DND-41 (cell line): ENCODE measurements around the gene PRRX2.

ENCODE experiments used
- ATAC-seq: fragments of 200-7000 bp; cut with Tn5 transposase; 3 replicates; pipeline ENCODE4 v1.9.1; 2021; ENCODE audit warnings: low read depth; ENCODE audit not compliant: insufficient read depth
- DNase-seq: peaks from one replicate; pipeline ENCODE4 v3.0.0-alpha.2; 2020
- H2AFZ ChIP-seq: 2 replicates; pipeline ENCODE4 v1.6.0; 2012; ENCODE audit warnings: low read depth, low read length
- H3K27ac ChIP-seq: 2 replicates; pipeline ENCODE4 v1.5.1; 2012; ENCODE audit warnings: low read length, inconsistent platforms
- H3K27me3 ChIP-seq: fragments of 200-600 bp; sonication (generic); 2 replicates; pipeline ENCODE4 v1.6.0; 2012; ENCODE audit warnings: low read length, mild to moderate bottlenecking, inconsistent platforms; ENCODE audit not compliant: insufficient read depth, poor library complexity
- H3K36me3 ChIP-seq: 2 replicates; pipeline ENCODE4 v1.5.1; 2012; ENCODE audit warnings: low read length, inconsistent platforms; ENCODE audit not compliant: insufficient read depth
- H3K4me1 ChIP-seq: 2 replicates; pipeline ENCODE4 v1.5.1; 2012; ENCODE audit warnings: mild to moderate bottlenecking, low read length; ENCODE audit not compliant: insufficient read depth
- H3K4me2 ChIP-seq: 2 replicates; pipeline ENCODE4 v1.6.0; 2012; ENCODE audit warnings: mild to moderate bottlenecking, moderate library complexity, low read length, inconsistent platforms; ENCODE audit not compliant: insufficient read depth
- H3K4me3 ChIP-seq, 2 experiments: fragments of 200-600 bp in 1 of 2; shearing (Covaris generic) in 1 of 2; 2 replicates each; pipeline ENCODE4 v1.5.1; 2012 to 2016; ENCODE audit warnings: inconsistent platforms in 2 of 2, low read length in 2 of 2, mild to moderate bottlenecking in 2 of 2, low read depth in 1 of 2, moderate library complexity in 1 of 2
- H3K79me2 ChIP-seq: 2 replicates; pipeline ENCODE4 v1.6.0; 2012; ENCODE audit warnings: low read length, inconsistent platforms; ENCODE audit not compliant: insufficient read depth
- H3K9ac ChIP-seq: 2 replicates; pipeline ENCODE4 v1.6.0; 2012; ENCODE audit warnings: low read depth, mild to moderate bottlenecking, inconsistent platforms, low read length, moderate library complexity
- H3K9me3 ChIP-seq: 2 replicates; pipeline ENCODE4 v1.5.1; 2012; ENCODE audit warnings: low read length, moderate library complexity, mild to moderate bottlenecking, inconsistent platforms; ENCODE audit not compliant: insufficient read depth, severe bottlenecking
- H4K20me1 ChIP-seq: 2 replicates; pipeline ENCODE4 v1.6.0; 2012; ENCODE audit warnings: low read length; ENCODE audit not compliant: insufficient read depth
- CTCF ChIP-seq: IDR thresholded peaks from 2 replicates; pipeline ENCODE4 v1.5.1; 2012; ENCODE audit warnings: borderline replicate concordance, low read length, moderate library complexity, mild to moderate bottlenecking; ENCODE audit not compliant: poor library complexity, severe bottlenecking; ENCODE audit errors: extremely low read depth
- EZH2 ChIP-seq: IDR thresholded peaks from 3 replicates; pipeline ENCODE4 v1.6.1; 2012; ENCODE audit warnings: borderline replicate concordance, low read depth, mild to moderate bottlenecking, moderate library complexity, low read length, inconsistent platforms; ENCODE audit not compliant: severe bottlenecking

PRRX2 gene

GRCh38 chr9:129664746-129665388 is 580 bp upstream of the PRRX2 start:
- ATAC-seq (no peak), DNase-seq (no peak)
- no peak for TF ChIP-seq EZH2
- TF ChIP-seq CTCF = no peak
- Histone ChIP-seq H4K20me1 (no peaks in the 10 kb centered on the region), H3K4me1 (no peaks in the 10 kb centered on the region), H3K4me2 (no peak overlapping the region), H3K27ac (no peak overlapping the region), H3K9ac (no peak overlapping the region), H3K36me3 (no peaks in the 10 kb centered on the region), H3K79me2 (no peaks in the 10 kb centered on the region), H3K4me3 (no peak overlapping the region), H3K9me3 (no peaks in the 10 kb centered on the region), H3K27me3 (no peaks in the 10 kb centered on the region), H2AFZ (no peak overlapping the region)

GRCh38 chr9:129665814-129666520 is 520 bp downstream of the PRRX2 start:
- no peaks in the 10 kb centered on the region for H4K20me1 ChIP-seq
- no peak overlapping the region for H3K9ac ChIP-seq
- no peaks in the 10 kb centered on the region for H3K36me3 ChIP-seq
- H3K27ac ChIP-seq = no peak overlapping the region
- TF ChIP-seq CTCF = no peak
- TF ChIP-seq EZH2 = no peak
- DNase-seq (no peak), ATAC-seq (no peak)
- H2AFZ ChIP-seq = no peak overlapping the region
- H3K9me3 ChIP-seq = no peaks in the 10 kb centered on the region
- no peak overlapping the region for H3K4me3 ChIP-seq
- H3K4me1 ChIP-seq = no peaks in the 10 kb centered on the region
- no peak overlapping the region for H3K4me2 ChIP-seq
- no peaks in the 10 kb centered on the region for H3K27me3 ChIP-seq
- H3K79me2 ChIP-seq = no peaks in the 10 kb centered on the region

- no peak overlapping the region for H3K4me3 ChIP-seq
- no peaks in the 10 kb centered on the region for H3K36me3 ChIP-seq
- H4K20me1 ChIP-seq = no peaks in the 10 kb centered on the region
- no peak overlapping the region for H3K27ac ChIP-seq
- no peaks in the 10 kb centered on the region for H3K9me3 ChIP-seq
- ATAC-seq (no peak), DNase-seq (no peak)
- TF ChIP-seq CTCF (no peak), EZH2 (no peak)
- H3K27me3 ChIP-seq = no peaks in the 10 kb centered on the region
- no peaks in the 10 kb centered on the region for H3K4me1 ChIP-seq
- H2AFZ ChIP-seq = no peak overlapping the region
- H3K79me2 ChIP-seq = no peaks in the 10 kb centered on the region
- no peak overlapping the region for H3K9ac ChIP-seq
- no peak overlapping the region for H3K4me2 ChIP-seq
These were observed 1.1 kb downstream of the PRRX2 start for GRCh38 chr9:129666575-129666974.
